K562 (cell line): ENCODE measurements around the gene LMAN1L. TPM values are rescaled to one million over a fixed set of nuclear protein-coding genes. Genes with fewer than 3 reads are reported as not detected.

Experiments used
- ATAC-seq: fragments of 200-7000 bp; cut with Tn5 transposase; 3 replicates; pipeline ENCODE4 v1.9.1; 2020; ENCODE audit warnings: moderate library complexity
- BruUV-seq: library from RNA; stranded (reverse); fragments of 400-500 nt; replicated peaks from 2 replicates; lab custom pipeline; 2021; lab: Mats Ljungman, UMichigan
- CTCF ChIA-PET: fragments of 300-600 bp; formaldehyde crosslinking; extraction: SDS; loops from one replicate; lab custom pipeline; 2021; ENCODE audit warnings: low intra/inter-chr PET ratio; lab: Yijun Ruan, JAX
- POLR2A ChIA-PET: fragments of 300-600, 350-650 bp; sonication (Branson Sonifier 250); formaldehyde crosslinking; extraction: SDS; loops from one replicate; lab custom pipeline; 2021; ENCODE audit warnings: antibody characterized with exemption, inconsistent platforms; lab: Yijun Ruan, JAX
- DNase-seq, 4 experiments: peaks; one replicate each; pipeline versions ENCODE4 v3.0.0 to v3.0.0-alpha.2; 2011 to 2018; ENCODE audit warnings: low spot score in 3 of 4, mixed read lengths in 3 of 4; ENCODE audit errors: extremely low read depth in 1 of 4
- FAIRE-seq: peaks from 2 replicates; lab custom pipeline; 2011; peaks lifted over from hg19 to GRCh38; lab: Jason Lieb, UNC
- H2AFZ ChIP-seq: 2 replicates; pipeline ENCODE4 v1.6.0; 2011; ENCODE audit warnings: low read depth, low read length, control low read depth, inconsistent platforms
- H3K27ac ChIP-seq: fragments of 200-600 bp; 3 replicates; pipeline ENCODE4 v1.8.0; 2011; ENCODE audit warnings: low read depth, mild to moderate bottlenecking, control low read depth, inconsistent platforms, low read length, moderate library complexity, mixed read lengths; ENCODE audit errors: extremely low read depth
- H3K27me3 ChIP-seq, 2 experiments: fragments of 300-600 bp in 1 of 2; 2 replicates in 1 of 2; 3 replicates in 1 of 2; pipeline versions ENCODE4 v1.6.0 to v1.8.0; 2011; ENCODE audit warnings: inconsistent platforms in 2 of 2, low read length in 2 of 2, mild to moderate bottlenecking in 1 of 2, mixed read lengths in 1 of 2, moderate library complexity in 1 of 2; ENCODE audit not compliant: control insufficient read depth in 2 of 2, insufficient read depth in 2 of 2
- H3K36me3 ChIP-seq: fragments of 300-600 bp; 3 replicates; pipeline ENCODE4 v1.8.0; 2011; ENCODE audit warnings: mild to moderate bottlenecking, low read length, inconsistent platforms; ENCODE audit not compliant: control insufficient read depth, insufficient read depth
- H3K4me1 ChIP-seq, 2 experiments: fragments of 200-600 bp in 1 of 2; replicated peaks in 1 of 2; 2 replicates in 1 of 2; 3 replicates in 1 of 2; pipeline versions ENCODE4 v1.5.1 to v1.8.0; 2011; ENCODE audit warnings: inconsistent platforms in 2 of 2, low read length in 2 of 2, mild to moderate bottlenecking in 1 of 2, mixed read lengths in 1 of 2, moderate library complexity in 1 of 2; ENCODE audit not compliant: control insufficient read depth in 2 of 2, insufficient read depth in 2 of 2
- H3K4me2 ChIP-seq: 2 replicates; pipeline ENCODE4 v1.6.1; 2011; ENCODE audit warnings: low read length, control low read depth, inconsistent platforms, mixed read lengths; ENCODE audit not compliant: insufficient read depth
- H3K4me3 ChIP-seq: fragments of 200-600 bp; sonication (generic), shearing (Covaris generic); 2 replicates; pipeline ENCODE4 v1.5.1; 2016; ENCODE audit warnings: control low read depth, inconsistent platforms
- H3K79me2 ChIP-seq: fragments of 200-600 bp; 3 replicates; pipeline ENCODE4 v1.8.0; 2011; ENCODE audit warnings: low read length, inconsistent platforms; ENCODE audit not compliant: control insufficient read depth, insufficient read depth
- H3K9ac ChIP-seq, 2 experiments: 2 replicates each; pipeline versions ENCODE4 v1.6.0 to v1.6.1; 2011; ENCODE audit warnings: low read depth in 2 of 2, low read length in 2 of 2, control low read depth in 1 of 2, inconsistent platforms in 1 of 2, mild to moderate bottlenecking in 1 of 2, mixed read lengths in 1 of 2; ENCODE audit not compliant: insufficient read depth in 1 of 2
- H3K9me1 ChIP-seq: one replicate; pipeline ENCODE4 v1.6.0; 2011; ENCODE audit warnings: inconsistent platforms, mild to moderate bottlenecking, low read length, moderate library complexity; ENCODE audit not compliant: control insufficient read depth, insufficient read depth
- H3K9me3 ChIP-seq: replicated peaks from 2 replicates; pipeline ENCODE4 v1.5.1; 2011; ENCODE audit warnings: low read depth, low read length, inconsistent platforms; ENCODE audit not compliant: control insufficient read depth, insufficient read depth
- H4K20me1 ChIP-seq: replicated peaks from 2 replicates; pipeline ENCODE4 v1.6.1; 2011; ENCODE audit warnings: low read length, inconsistent platforms, mixed read lengths; ENCODE audit not compliant: control insufficient read depth, insufficient read depth
- ARID4B ChIP-seq: sonication (generic); formaldehyde crosslinking; IDR thresholded peaks from 2 replicates; pipeline ENCODE4 v1.8.0; 2022; ENCODE audit warnings: mild to moderate bottlenecking, missing genetic modification reagents
- CHD4 ChIP-seq: fragments of 200-600 bp; sonication (generic); IDR thresholded peaks from 3 replicates; pipeline ENCODE4 v1.6.1; 2012; ENCODE audit warnings: low read depth, mild to moderate bottlenecking, mixed read lengths, low read length, inconsistent platforms; ENCODE audit not compliant: insufficient read depth, insufficient replicate concordance, poor library complexity, severe bottlenecking
- ETS2 ChIP-seq: IDR thresholded peaks from 2 replicates; pipeline ENCODE4 v1.6.1; 2016; ENCODE audit warnings: borderline replicate concordance, missing genetic modification characterization, mild to moderate bottlenecking, moderate library complexity, missing compliant biosample characterization; ENCODE audit not compliant: poor library complexity, severe bottlenecking
- IRF9 ChIP-seq: fragments of 450-650 bp; IDR thresholded peaks from 2 replicates; pipeline ENCODE4 v1.6.1; 2016; ENCODE audit warnings: missing biosample characterization, missing genetic modification characterization
- MEIS2 ChIP-seq: fragments of 450-650 bp; IDR thresholded peaks from 2 replicates; pipeline ENCODE4 v1.6.1; 2014; ENCODE audit warnings: mild to moderate bottlenecking; ENCODE audit not compliant: partially characterized antibody
- MYNN ChIP-seq, 2 experiments: sonication (generic); formaldehyde crosslinking in 1 of 2; IDR thresholded peaks; 2 replicates each; pipeline versions ENCODE4 v1.5.0 to v1.6.1; 2016 to 2020; ENCODE audit warnings: antibody characterized with exemption in 1 of 2, missing genetic modification reagents in 1 of 2
- NFE2 ChIP-seq: IDR thresholded peaks from 2 replicates; pipeline ENCODE4 v1.6.1; 2014; ENCODE audit warnings: antibody characterized with exemption, low read depth
- PKNOX1 ChIP-seq: fragments of 450-650 bp; IDR thresholded peaks from 2 replicates; pipeline ENCODE4 v1.6.1; 2016
- RNF2 ChIP-seq: sonication (generic); IDR thresholded peaks from 2 replicates; pipeline ENCODE4 v1.6.1; 2016
- SAFB ChIP-seq: fragments of 200-400 bp; formaldehyde crosslinking; IDR thresholded peaks from 2 replicates; pipeline ENCODE4 v1.6.1; 2017; ENCODE audit warnings: low read depth, low read length, borderline replicate concordance
- SIN3A ChIP-seq, 2 experiments: fragments of 150-350 bp in 1 of 2; IDR thresholded peaks; 2 replicates each; pipeline ENCODE4 v1.6.1; 2011 to 2016; ENCODE audit warnings: borderline replicate concordance in 2 of 2, low read depth in 2 of 2, low read length in 2 of 2, mild to moderate bottlenecking in 2 of 2, moderate library complexity in 2 of 2; ENCODE audit not compliant: control insufficient read depth in 1 of 2
- TCF3 ChIP-seq: sonication (generic); formaldehyde crosslinking; IDR thresholded peaks from 2 replicates; pipeline ENCODE4 v1.4.0; 2020; ENCODE audit warnings: mild to moderate bottlenecking, missing genetic modification reagents
- TFAP4 ChIP-seq: sonication (generic); formaldehyde crosslinking; IDR thresholded peaks from 2 replicates; pipeline ENCODE4 v1.8.0; 2022; ENCODE audit warnings: missing genetic modification reagents, mild to moderate bottlenecking, moderate library complexity, borderline replicate concordance
- WGBS: fragments of 100-300 bp; shearing (Covaris generic); methylation state at CpG from one replicate; pipeline ENCODE4 v1.1.6; 2016; ENCODE audit warnings: low coverage, mixed read lengths; ENCODE audit not compliant: insufficient coverage; ENCODE audit errors: missing lambda C conversion rate; 5-methylcytosine and 5-hydroxymethylcytosine counted together
- in situ Hi-C: fragments of 300-500 bp; cut with MboI; formaldehyde crosslinking; loops from 4 replicates; pipeline ENCODE4 v1.15.0; 2018; ENCODE audit warnings: inconsistent platforms, mixed read lengths
- intact Hi-C: fragments of 100-400 bp; cut with micrococcal nuclease; formaldehyde crosslinking; loops from 2 replicates; pipeline ENCODE4 v1.14.2; 2022
- polyA plus RNA-seq, 8 experiments: library from polyadenylated mRNA; depleted of rRNA in 4 of 8; stranded (reverse) in 5 of 8; unstranded in 3 of 8; fragments of >200 nt; fragmentation: Nextera tagmentation in 2 of 8; fragmentation: Illumina TruSeq in 1 of 8; extraction: Ambion mirVana in 2 of 8; extraction: Trizol in 1 of 8; gene quantifications; 2 replicates each; pipeline versions ENCODE4 v1.2.1 to v1.2.3, GENCODE V29; 2011 to 2014; ENCODE audit warnings: inconsistent platforms in 1 of 8, missing spikeins in 1 of 8
- total RNA-seq, 7 experiments: library from RNA; depleted of rRNA in 6 of 7; stranded (reverse); fragments of >200 nt in 6 of 7; fragmentation: Illumina TruSeq in 2 of 7; extraction: Trizol in 2 of 7; gene quantifications; 2 replicates each; pipeline versions ENCODE4 v1.2.1 to v1.2.3, GENCODE V29; 2011 to 2021; ENCODE audit warnings: low replicate concordance in 1 of 7

The LMAN1L gene
- total and polyA plus RNA-seq, 9 of the 15 experiments (the other 6 are each of a cell fraction or from before 2014, with no cell fraction given), result not detected

- Histone ChIP-seq H2AFZ (no peak overlapping the region), H3K27me3 (no peaks in the 10 kb centered on the region), H4K20me1 (peaks cover 10% of the 10 kb centered on the region; the same call in 1 of the 2 replicates), H3K4me3 (no peak overlapping the region), H3K4me2 (no peak overlapping the region), H3K27ac (no peak overlapping the region), H3K79me2 (peaks cover 69% of the 10 kb centered on the region), H3K9ac (no peak overlapping the region; a peak in 1 of 4 replicates), H3K9me3 (no peaks in the 10 kb centered on the region; the same call in 1 of the 2 replicates), H3K4me1 (peaks cover 19 to 22% of the 10 kb centered on the region in 2 experiments; a peak in 4 of 5 replicates), H3K36me3 (peaks cover 36% of the 10 kb centered on the region), H3K9me1 (no peaks in the 10 kb centered on the region)
- BruUV-seq, result no TSS peak
- ChIA-PET POLR2A (interaction anchor here (0.6 to 2.0 kb wide), 8 partner anchors 10 to 457 kb away, joined by 3 to 7 read pairs (median 4); partner anchors contain the start of gene ULK3), CTCF (no interaction called here)
- WGBS, result 55% methylated on average over 6 of the region's 6 CpGs
- ATAC-seq (no peak), FAIRE-seq (peak; percentile 15), DNase-seq (peak in 1 of 4 experiments; percentile 34)
- intact Hi-C loops (no loop called here), in situ Hi-C loops (no loop called here)
- TF ChIP-seq IRF9 (tag) (no peak), NFE2 (peak; percentile 77), MEIS2 (peak; percentile 55), PKNOX1 (peak; percentile 81), MYNN (IDR thresholded peaks at IDR 0.05) (peak; percentile 24; the same call in 1 of the 2 replicates), MYNN (CRISPR knock-in tag; IDR thresholded peaks at IDR 0.05) (no peak), CHD4 (no peak), SIN3A (IDR thresholded peaks at IDR 0.05; ENCODE audit: borderline replicate concordance in 2 of 2, control insufficient read depth in 1 of 2, low read depth in 2 of 2, low read length in 2 of 2) (peak; percentile 54 to 85; a peak in 2 of 4 replicates), SAFB (no peak), RNF2 (no peak), ARID4B (CRISPR knock-in tag) (peak; percentile 83), ETS2 (tag) (no peak), TFAP4 (CRISPR knock-in tag) (peak; percentile 90), TCF3 (peak; percentile 56)
Observed at GRCh38 chr15:74869726-74870407, 57.2 kb downstream of the LMAN1L start.
